Naive thymus-derived CD4-positive, alpha-beta T cell (primary cell): ENCODE data around the gene CADM1. TPM values are rescaled to one million over a fixed set of nuclear protein-coding genes. Genes with fewer than 3 reads are reported as not detected.

ENCODE experiments used
- ATAC-seq: fragments of 150-1000 bp; cut with Tn5 transposase; 2 replicates; pipeline ENCODE4 v1.10.0; 2021; ENCODE audit warnings: mild to moderate bottlenecking, moderate library complexity
- CTCF ChIA-PET: fragments of 350-600 bp; sonication (Branson Sonifier 250); formaldehyde crosslinking; loops from one replicate; lab custom pipeline; 2021; ENCODE audit warnings: antibody characterized with exemption; lab: Charles Lee
- POLR2A ChIA-PET: fragments of 350-600 bp; sonication (Branson Sonifier 250); formaldehyde crosslinking; loops from one replicate; lab custom pipeline; 2021; ENCODE audit warnings: antibody characterized with exemption, inconsistent platforms; lab: Charles Lee
- DNase-seq, 9 donors: peaks; one replicate each; pipeline versions ENCODE4 v3.0.0 to v3.0.0-alpha.2; 2020 to 2022; ENCODE audit warnings: mixed read lengths in 1 of 9
- H3K27ac ChIP-seq: one replicate; pipeline ENCODE4 v1.7.0; 2013; ENCODE audit warnings: mild to moderate bottlenecking, low read depth, low read length, moderate library complexity
- H3K27me3 ChIP-seq, 2 donors: one replicate each; pipeline ENCODE4 v1.7.0; 2013; ENCODE audit warnings: low read length in 2 of 2, mild to moderate bottlenecking in 2 of 2, moderate library complexity in 2 of 2; ENCODE audit not compliant: control insufficient read depth in 2 of 2, insufficient read depth in 2 of 2
- H3K36me3 ChIP-seq, 3 experiments: 1 replicate in 2 of 3; 2 replicates in 1 of 3; pipeline ENCODE4 v1.7.0; 2013; ENCODE audit warnings: low read length in 3 of 3, mild to moderate bottlenecking in 3 of 3, moderate library complexity in 1 of 3; ENCODE audit not compliant: insufficient read depth in 3 of 3, control insufficient read depth in 2 of 3
- H3K4me1 ChIP-seq, 2 donors: one replicate each; pipeline ENCODE4 v1.7.0; 2013; ENCODE audit warnings: low read length in 2 of 2, mild to moderate bottlenecking in 2 of 2, moderate library complexity in 1 of 2; ENCODE audit not compliant: control insufficient read depth in 2 of 2, insufficient read depth in 2 of 2
- H3K4me3 ChIP-seq: 2 replicates; pipeline ENCODE4 v1.7.0; 2013; ENCODE audit warnings: mild to moderate bottlenecking, low read length
- H3K9me3 ChIP-seq, 3 experiments: 1 replicate in 2 of 3; 2 replicates in 1 of 3; pipeline ENCODE4 v1.7.0; 2013; ENCODE audit warnings: low read length in 3 of 3; ENCODE audit not compliant: control insufficient read depth in 2 of 3
- H3K27ac Mint-ChIP-seq, 9 donors: one replicate each; pipeline ENCODE4 v1.8.0; 2020 to 2022; ENCODE audit warnings: mixed read lengths in 9 of 9, mild to moderate bottlenecking in 8 of 9, moderate library complexity in 5 of 9, inconsistent platforms in 2 of 9
- H3K27me3 Mint-ChIP-seq, 5 donors: one replicate each; pipeline ENCODE4 v1.8.0; 2021 to 2022; ENCODE audit warnings: mixed read lengths in 5 of 5, mild to moderate bottlenecking in 1 of 5
- H3K36me3 Mint-ChIP-seq, 5 donors: one replicate each; pipeline ENCODE4 v1.8.0; 2020 to 2022; ENCODE audit warnings: mixed read lengths in 5 of 5, mild to moderate bottlenecking in 3 of 5, inconsistent platforms in 1 of 5
- H3K4me1 Mint-ChIP-seq, 7 donors: one replicate each; pipeline ENCODE4 v1.8.0; 2020 to 2022; ENCODE audit warnings: mixed read lengths in 7 of 7, mild to moderate bottlenecking in 3 of 7, inconsistent platforms in 1 of 7
- H3K4me3 Mint-ChIP-seq, 10 donors: one replicate each; pipeline ENCODE4 v1.8.0; 2020 to 2022; ENCODE audit warnings: mild to moderate bottlenecking in 10 of 10, mixed read lengths in 10 of 10, moderate library complexity in 6 of 10, inconsistent platforms in 2 of 10
- H3K9me3 Mint-ChIP-seq, 11 donors: one replicate each; pipeline ENCODE4 v1.8.0; 2020 to 2022; ENCODE audit warnings: mixed read lengths in 11 of 11, mild to moderate bottlenecking in 4 of 11, inconsistent platforms in 1 of 11, moderate library complexity in 1 of 11
- intact Hi-C, 2 donors: fragments of 100-400 bp; cut with micrococcal nuclease; formaldehyde crosslinking; loops; one replicate each; pipeline ENCODE4 v1.15.1; 2023
- polyA plus RNA-seq, 2 donors: library from polyadenylated mRNA; unstranded; fragments of 300-500 nt; fragmentation: Illumina TruSeq; gene quantifications; one replicate each; pipeline ENCODE4 v1.2.3, GENCODE V29; 2021
- total RNA-seq, 6 experiments: library from RNA in 5 of 6; stranded (reverse) in 5 of 6; gene quantifications; 1 replicate in 5 of 6; 2 replicates in 1 of 6; pipeline ENCODE4 v1.2.3 and lab custom pipeline; 2021 to 2026

The CADM1 gene
- total and polyA plus RNA-seq, 7 experiments from 2014 or later: 0.29 to 2.7 (median 0.69) TPM

GRCh38 chr11:115447273-115447864 is 56.8 kb downstream of the CADM1 start:
- Histone ChIP-seq H3K4me3 (no peak overlapping the region), H3K4me1 (no peaks in the 10 kb centered on the region), H3K27me3 (no peaks in the 10 kb centered on the region), H3K27ac (no peak overlapping the region), H3K36me3 (no peaks in the 10 kb centered on the region), H3K9me3 (peaks cover 0 to 14% (median 12%) of the 10 kb centered on the region in 3 experiments)
- ATAC-seq (no peak), DNase-seq (no peak)
- H3K9me3 Mint-ChIP-seq: peaks cover 7 to 49% (median 18%) of the 10 kb centered on the region in 11 donors
- no peak overlapping the region for H3K27ac Mint-ChIP-seq
- ChIA-PET POLR2A (no interaction called here), CTCF (no interaction called here)
- intact Hi-C loops: no loop called here
- H3K4me1 Mint-ChIP-seq: no peaks in the 10 kb centered on the region
- peaks cover 0 to 8% (median 0%) of the 10 kb centered on the region in 5 donors for H3K36me3 Mint-ChIP-seq
- H3K4me3 Mint-ChIP-seq: no peak overlapping the region
- peaks cover 0 to 6% (median 4%) of the 10 kb centered on the region in 5 donors for H3K27me3 Mint-ChIP-seq

- Mint-ChIP-seq H3K4me1 (no peaks in the 10 kb centered on the region), H3K36me3 (peaks cover 0 to 8% (median 0%) of the 10 kb centered on the region in 5 donors), H3K27me3 (peaks cover 0 to 6% (median 0%) of the 10 kb centered on the region in 5 donors), H3K4me3 (no peak overlapping the region), H3K27ac (no peak overlapping the region), H3K9me3 (peaks cover 7 to 49% (median 18%) of the 10 kb centered on the region in 11 donors)
- Histone ChIP-seq H3K4me1 (no peaks in the 10 kb centered on the region), H3K36me3 (no peaks in the 10 kb centered on the region), H3K27me3 (no peaks in the 10 kb centered on the region), H3K4me3 (no peak overlapping the region), H3K9me3 (peaks cover 0 to 14% (median 12%) of the 10 kb centered on the region in 3 experiments), H3K27ac (no peak overlapping the region)
- ChIA-PET CTCF (no interaction called here), POLR2A (no interaction called here)
- DNase-seq (no peak), ATAC-seq (no peak)
- intact Hi-C loops: no loop called here
These were observed 58.0 kb downstream of the CADM1 start for GRCh38 chr11:115446214-115446613.

GRCh38 chr11:115444542-115444941 is 59.7 kb downstream of the CADM1 start:
- Histone ChIP-seq H3K27ac (no peak overlapping the region), H3K4me3 (no peak overlapping the region), H3K36me3 (no peaks in the 10 kb centered on the region), H3K9me3 (peaks cover 0 to 14% (median 12%) of the 10 kb centered on the region in 3 experiments), H3K4me1 (no peaks in the 10 kb centered on the region), H3K27me3 (no peaks in the 10 kb centered on the region)
- no peak for DNase-seq
- Mint-ChIP-seq H3K36me3 (peaks cover 0 to 8% (median 0%) of the 10 kb centered on the region in 5 donors), H3K4me1 (no peaks in the 10 kb centered on the region), H3K9me3 (peaks cover 6 to 48% (median 21%) of the 10 kb centered on the region in 11 donors), H3K27me3 (peaks cover 0 to 7% (median 4%) of the 10 kb centered on the region in 5 donors), H3K4me3 (no peak overlapping the region), H3K27ac (no peak overlapping the region)
- POLR2A ChIA-PET: no interaction called here
- no peak for ATAC-seq
- intact Hi-C loops: no loop called here
- CTCF ChIA-PET: no interaction called here

- Histone ChIP-seq H3K4me3 (no peak overlapping the region), H3K4me1 (no peaks in the 10 kb centered on the region), H3K27ac (no peak overlapping the region), H3K36me3 (no peaks in the 10 kb centered on the region), H3K9me3 (no peaks in the 10 kb centered on the region), H3K27me3 (no peaks in the 10 kb centered on the region)
- intact Hi-C loops: no loop called here
- Mint-ChIP-seq H3K9me3 (peaks cover 0 to 8% (median 3%) of the 10 kb centered on the region in 11 donors), H3K4me1 (no peaks in the 10 kb centered on the region), H3K27me3 (peaks cover 0 to 8% (median 4%) of the 10 kb centered on the region in 5 donors), H3K4me3 (no peak overlapping the region), H3K36me3 (no peaks in the 10 kb centered on the region), H3K27ac (no peak overlapping the region)
- POLR2A ChIA-PET: no interaction called here
- CTCF ChIA-PET: no interaction called here
- ATAC-seq (no peak), DNase-seq (no peak)
These were observed 64.2 kb downstream of the CADM1 start for GRCh38 chr11:115439969-115440540.

GRCh38 chr11:115439385-115439784 is 64.8 kb downstream of the CADM1 start:
- H3K4me1 ChIP-seq: no peaks in the 10 kb centered on the region
- no peak overlapping the region for H3K27ac ChIP-seq
- H3K27ac Mint-ChIP-seq: no peak overlapping the region
- H3K9me3 ChIP-seq: no peaks in the 10 kb centered on the region
- CTCF ChIA-PET: no interaction called here
- no peak overlapping the region for H3K4me3 ChIP-seq
- DNase-seq (no peak), ATAC-seq (no peak)
- intact Hi-C loops: no loop called here
- no peaks in the 10 kb centered on the region for H3K36me3 Mint-ChIP-seq
- H3K4me3 Mint-ChIP-seq: no peak overlapping the region
- peaks cover 0 to 3% (median 0%) of the 10 kb centered on the region in 11 donors for H3K9me3 Mint-ChIP-seq
- peaks cover 0 to 8% (median 4%) of the 10 kb centered on the region in 5 donors for H3K27me3 Mint-ChIP-seq
- no peaks in the 10 kb centered on the region for H3K36me3 ChIP-seq
- no peaks in the 10 kb centered on the region for H3K4me1 Mint-ChIP-seq
- H3K27me3 ChIP-seq: no peaks in the 10 kb centered on the region
- POLR2A ChIA-PET: no interaction called here

- ATAC-seq: no peak
These were observed 66.2 kb downstream of the CADM1 start for GRCh38 chr11:115437902-115438575.

More at GRCh38 chr11:115437902-115438575, 66.2 kb downstream of the CADM1 start:
- H3K4me3 Mint-ChIP-seq: no peak overlapping the region
- no peaks in the 10 kb centered on the region for H3K36me3 ChIP-seq
- no peaks in the 10 kb centered on the region for H3K9me3 ChIP-seq
- H3K36me3 Mint-ChIP-seq: no peaks in the 10 kb centered on the region
- DNase-seq: no peak
- no peak overlapping the region for H3K4me3 ChIP-seq
- intact Hi-C loops: no loop called here
- peaks cover 0 to 8% (median 4%) of the 10 kb centered on the region in 5 donors for H3K27me3 Mint-ChIP-seq
- H3K27ac ChIP-seq: no peak overlapping the region
- POLR2A ChIA-PET: no interaction called here
- no peak overlapping the region for H3K27ac Mint-ChIP-seq
- no peaks in the 10 kb centered on the region for H3K4me1 ChIP-seq
- H3K4me1 Mint-ChIP-seq: no peaks in the 10 kb centered on the region
- CTCF ChIA-PET: no interaction called here
- H3K9me3 Mint-ChIP-seq: peaks cover 0 to 3% (median 0%) of the 10 kb centered on the region in 11 donors
- no peaks in the 10 kb centered on the region for H3K27me3 ChIP-seq
